ENCODE measurements around the gene DENND1A. TPM values are rescaled to one million over a fixed set of nuclear protein-coding genes. Genes with fewer than 3 reads are reported as not detected.
"Not testable (repeated sequence)": the region's sequence is repeated elsewhere in the genome, so short reads cannot be mapped to it uniquely, and the experiment has no call there.

Gene DENND1A
- total RNA-seq, 4 donors from 2014 or later, result 20.9 to 33.6 (median 23.7) TPM

- WGBS, 2 donors (ENCODE audit: low coverage in 1 of 2), result 90 to 100% methylated on average over 1 of the region's 1 CpG
- H3K36me3 ChIP-seq, result no peaks in the 10 kb centered on the region
- no peak for ATAC-seq
Measured at GRCh38 chr9:123911024-123911423, 18.9 kb downstream of the DENND1A start.

GRCh38 chr9:123909192-123909591 is 20.7 kb downstream of the DENND1A start:
- not testable (repeated sequence) for H3K4me3 ChIP-seq, H3K9me3 ChIP-seq, H3K27ac ChIP-seq, H3K27me3 ChIP-seq, H3K36me3 ChIP-seq, ATAC-seq
- peaks cover 0 to 15% (median 0%) of the 10 kb centered on the region in 3 donors for H3K4me1 ChIP-seq
- 86 to 96% methylated on average over 2 to 4 of the region's 4 CpGs for WGBS, 2 donors (ENCODE audit: low coverage in 1 of 2)

More at GRCh38 chr9:123911024-123911423, 18.9 kb downstream of the DENND1A start:
- Histone ChIP-seq H3K4me3 (no peak overlapping the region), H3K27ac (no peak overlapping the region), H3K9me3 (no peaks in the 10 kb centered on the region), H3K4me1 (peaks cover 0 to 15% (median 0%) of the 10 kb centered on the region in 3 donors), H3K27me3 (no peaks in the 10 kb centered on the region)
- TF ChIP-seq EP300 (IDR thresholded peaks at IDR 0.05) (no peak), POLR2AphosphoS5 (IDR thresholded peaks at IDR 0.05) (no peak), POLR2A (IDR thresholded peaks at IDR 0.05) (no peak), CTCF (IDR thresholded peaks at IDR 0.05) (no peak)

- 91% methylated on average over 11 to 14 of the region's 18 CpGs for WGBS, 2 donors (ENCODE audit: low coverage in 1 of 2)
- not testable (repeated sequence) for H3K4me3 ChIP-seq, H3K36me3 ChIP-seq
Measured at GRCh38 chr9:123903550-123903949, 26.4 kb downstream of the DENND1A start.

GRCh38 chr9:123894822-123895221 is 35.1 kb downstream of the DENND1A start:
- no peaks in the 10 kb centered on the region for H3K9me3 ChIP-seq
- no peak for TF ChIP-seq POLR2AphosphoS5 (IDR thresholded peaks at IDR 0.05)
- no peak for TF ChIP-seq CTCF (IDR thresholded peaks at IDR 0.05)
- no peak for TF ChIP-seq POLR2A (IDR thresholded peaks at IDR 0.05)
- no peak for TF ChIP-seq EP300 (IDR thresholded peaks at IDR 0.05)
- no peaks in the 10 kb centered on the region for H3K27me3 ChIP-seq
- no peak overlapping the region for H3K4me3 ChIP-seq
- H3K27ac ChIP-seq, result no peak overlapping the region
- ATAC-seq, result no peak
- no peaks in the 10 kb centered on the region for H3K36me3 ChIP-seq
- peaks cover 0 to 14% (median 2%) of the 10 kb centered on the region in 3 donors for H3K4me1 ChIP-seq

More at GRCh38 chr9:123903550-123903949, 26.4 kb downstream of the DENND1A start:
- not testable (repeated sequence) for ATAC-seq, H3K9me3 ChIP-seq, H3K4me1 ChIP-seq, H3K27me3 ChIP-seq, H3K27ac ChIP-seq

- ATAC-seq, result no peak
- no peak overlapping the region for H3K4me3 ChIP-seq
- H3K4me1 ChIP-seq, result peaks cover 0 to 14% (median 2%) of the 10 kb centered on the region in 3 donors
- WGBS, 2 donors (ENCODE audit: low coverage in 1 of 2), result 28 to 31% methylated on average over 4 of the region's 4 CpGs
- H3K36me3 ChIP-seq, result no peaks in the 10 kb centered on the region
- no peak for TF ChIP-seq EP300 (IDR thresholded peaks at IDR 0.05)
- TF ChIP-seq POLR2A (IDR thresholded peaks at IDR 0.05), result no peak
- no peak for TF ChIP-seq POLR2AphosphoS5 (IDR thresholded peaks at IDR 0.05)
- TF ChIP-seq CTCF (IDR thresholded peaks at IDR 0.05), result no peak
- H3K9me3 ChIP-seq, result no peaks in the 10 kb centered on the region
- no peaks in the 10 kb centered on the region for H3K27me3 ChIP-seq
- H3K27ac ChIP-seq, result no peak overlapping the region
Measured at GRCh38 chr9:123893831-123894460, 36.0 kb downstream of the DENND1A start.

- WGBS, 2 donors (ENCODE audit: low coverage in 1 of 2), result 94 to 98% methylated on average over 3 of the region's 3 CpGs
Measured at GRCh38 chr9:123893115-123893514, 36.8 kb downstream of the DENND1A start.

More at GRCh38 chr9:123893115-123893514, 36.8 kb downstream of the DENND1A start:
- no peak overlapping the region for H3K4me3 ChIP-seq
- H3K27ac ChIP-seq, result no peak overlapping the region
- no peak for ATAC-seq
- no peaks in the 10 kb centered on the region for H3K36me3 ChIP-seq
- TF ChIP-seq EP300 (IDR thresholded peaks at IDR 0.05), result no peak
- no peak for TF ChIP-seq CTCF (IDR thresholded peaks at IDR 0.05)
- no peak for TF ChIP-seq POLR2A (IDR thresholded peaks at IDR 0.05)
- TF ChIP-seq POLR2AphosphoS5 (IDR thresholded peaks at IDR 0.05), result no peak
- no peaks in the 10 kb centered on the region for H3K27me3 ChIP-seq
- H3K4me1 ChIP-seq, result peaks cover 0 to 14% (median 2%) of the 10 kb centered on the region in 3 donors
- no peaks in the 10 kb centered on the region for H3K9me3 ChIP-seq
